H9 (cell line): Measurements from ENCODE around the gene SERPINE3. TPM values are rescaled to one million over a fixed set of nuclear protein-coding genes. Genes with fewer than 3 reads are reported as not detected.

ENCODE experiments used
- DNase-seq: peaks from one replicate; pipeline ENCODE4 v3.0.0-alpha.2; 2017
- H2AFZ ChIP-seq: one replicate; pipeline ENCODE4 v1.6.1; 2013; ENCODE audit warnings: mild to moderate bottlenecking, low read length, control low read depth, moderate library complexity
- H2AK5ac ChIP-seq: 2 replicates; pipeline ENCODE4 v1.6.1; 2013; ENCODE audit warnings: low read length, control low read depth, mixed read lengths; ENCODE audit not compliant: insufficient read length
- H2BK120ac ChIP-seq: one replicate; pipeline ENCODE4 v1.6.1; 2013; ENCODE audit warnings: low read depth, mild to moderate bottlenecking, low read length, control low read depth, inconsistent platforms; ENCODE audit not compliant: poor library complexity, severe bottlenecking
- H2BK12ac ChIP-seq: 2 replicates; pipeline ENCODE4 v1.6.1; 2013; ENCODE audit warnings: low read length, control low read depth, mixed read lengths, low read depth; ENCODE audit not compliant: insufficient read length
- H2BK15ac ChIP-seq: 2 replicates; pipeline ENCODE4 v1.6.1; 2013; ENCODE audit warnings: low read depth, low read length, control low read depth
- H2BK20ac ChIP-seq: one replicate; pipeline ENCODE4 v1.6.1; 2013; ENCODE audit warnings: low read depth, mild to moderate bottlenecking, low read length, control low read depth, inconsistent platforms; ENCODE audit not compliant: poor library complexity, severe bottlenecking
- H2BK5ac ChIP-seq: 2 replicates; pipeline ENCODE4 v1.6.1; 2013; ENCODE audit warnings: low read length, control low read depth, mixed read lengths; ENCODE audit not compliant: insufficient read length
- H3K14ac ChIP-seq: 2 replicates; pipeline ENCODE4 v1.6.1; 2013; ENCODE audit warnings: low read length, control low read depth; ENCODE audit not compliant: insufficient read depth
- H3K18ac ChIP-seq: 2 replicates; pipeline ENCODE4 v1.6.1; 2013; ENCODE audit warnings: low read depth, mild to moderate bottlenecking, mixed read lengths, low read length, control low read depth; ENCODE audit not compliant: insufficient read length
- H3K23ac ChIP-seq: 2 replicates; pipeline ENCODE4 v1.6.1; 2013; ENCODE audit warnings: low read length, control low read depth, mixed read lengths, low read depth; ENCODE audit not compliant: insufficient read length
- H3K23me2 ChIP-seq: 2 replicates; pipeline ENCODE4 v1.6.1; 2013; ENCODE audit warnings: low read depth, mild to moderate bottlenecking, mixed read lengths, low read length, control low read depth; ENCODE audit not compliant: insufficient read length, poor library complexity, severe bottlenecking
- H3K27ac ChIP-seq: 2 replicates; pipeline ENCODE4 v1.5.1; 2013; ENCODE audit warnings: low read length, control low read depth, mixed read lengths, low read depth; ENCODE audit not compliant: insufficient read length
- H3K27me3 ChIP-seq: 2 replicates; pipeline ENCODE4 v1.6.1; 2013; ENCODE audit warnings: low read length, control low read depth, inconsistent platforms; ENCODE audit not compliant: insufficient read depth
- H3K4ac ChIP-seq: 2 replicates; pipeline ENCODE4 v1.6.1; 2013; ENCODE audit warnings: low read depth, mild to moderate bottlenecking, control low read depth, inconsistent platforms, low read length, moderate library complexity
- H3K4me1 ChIP-seq: 2 replicates; pipeline ENCODE4 v1.6.1; 2013; ENCODE audit warnings: low read length, control low read depth, inconsistent platforms; ENCODE audit not compliant: insufficient read depth
- H3K4me2 ChIP-seq: 2 replicates; pipeline ENCODE4 v1.6.1; 2013; ENCODE audit warnings: low read length, control low read depth, mixed read lengths; ENCODE audit not compliant: insufficient read length, insufficient read depth
- H3K56ac ChIP-seq: 2 replicates; pipeline ENCODE4 v1.6.1; 2013; ENCODE audit warnings: low read depth, mild to moderate bottlenecking, mixed read lengths, low read length, control low read depth; ENCODE audit not compliant: insufficient read length
- H3K79me1 ChIP-seq: 2 replicates; pipeline ENCODE4 v1.6.1; 2013; ENCODE audit warnings: low read depth, mild to moderate bottlenecking, moderate library complexity, low read length, control low read depth, inconsistent platforms; ENCODE audit not compliant: insufficient read depth, poor library complexity, severe bottlenecking
- H3K79me2 ChIP-seq: 2 replicates; pipeline ENCODE4 v1.6.1; 2013; ENCODE audit warnings: low read length, control low read depth, inconsistent platforms; ENCODE audit not compliant: insufficient read depth
- H3K9ac ChIP-seq: 2 replicates; pipeline ENCODE4 v1.6.1; 2013; ENCODE audit warnings: low read length, control low read depth, mixed read lengths; ENCODE audit not compliant: insufficient read length; ENCODE audit errors: extremely low read depth
- H3K9me3 ChIP-seq: one replicate; pipeline ENCODE4 v1.6.1; 2013; ENCODE audit warnings: low read depth, low read length, inconsistent platforms; ENCODE audit not compliant: control insufficient read depth
- H3T11ph ChIP-seq: one replicate; pipeline ENCODE4 v1.6.1; 2013; ENCODE audit warnings: mild to moderate bottlenecking, low read length, control low read depth, inconsistent platforms
- H4K20me1 ChIP-seq: one replicate; pipeline ENCODE4 v1.6.1; 2013; ENCODE audit not compliant: control insufficient read depth, insufficient read length, insufficient read depth
- H4K5ac ChIP-seq: 2 replicates; pipeline ENCODE4 v1.6.1; 2013; ENCODE audit warnings: low read depth, mild to moderate bottlenecking, mixed read lengths, low read length, control low read depth; ENCODE audit not compliant: insufficient read length
- H4K8ac ChIP-seq: replicated peaks from 2 replicates; pipeline ENCODE4 v1.6.1; 2013; ENCODE audit warnings: low read length, control low read depth, mixed read lengths, low read depth; ENCODE audit not compliant: insufficient read length
- H4K91ac ChIP-seq: 2 replicates; pipeline ENCODE4 v1.6.1; 2013; ENCODE audit warnings: low read depth, mild to moderate bottlenecking, moderate library complexity, mixed read lengths, low read length, control low read depth; ENCODE audit not compliant: insufficient read length
- H3K27ac Mint-ChIP-seq, 3 experiments: 2 replicates in 2 of 3; 3 replicates in 1 of 3; pipeline ENCODE4 v1.8.0; 2020 to 2021; ENCODE audit warnings: mixed read lengths in 3 of 3, mild to moderate bottlenecking in 1 of 3, moderate library complexity in 1 of 3
- H3K27me3 Mint-ChIP-seq: 2 replicates; pipeline ENCODE4 v1.8.0; 2021; ENCODE audit warnings: low read depth, mild to moderate bottlenecking, moderate library complexity, mixed read lengths
- H3K36me3 Mint-ChIP-seq, 3 experiments: 2 replicates in 2 of 3; 3 replicates in 1 of 3; pipeline ENCODE4 v1.8.0; 2020 to 2021; ENCODE audit warnings: low read depth in 3 of 3, mixed read lengths in 3 of 3; ENCODE audit not compliant: insufficient read depth in 1 of 3
- H3K4me1 Mint-ChIP-seq, 2 experiments: 2 replicates each; pipeline ENCODE4 v1.8.0; 2020; ENCODE audit warnings: mixed read lengths in 2 of 2
- H3K4me3 Mint-ChIP-seq, 2 experiments: 2 replicates in 1 of 2; 3 replicates in 1 of 2; pipeline ENCODE4 v1.8.0; 2020 to 2021; ENCODE audit warnings: mild to moderate bottlenecking in 2 of 2, mixed read lengths in 2 of 2, moderate library complexity in 1 of 2
- H3K9me3 Mint-ChIP-seq, 2 experiments: 2 replicates in 1 of 2; 3 replicates in 1 of 2; pipeline ENCODE4 v1.8.0; 2020; ENCODE audit warnings: mild to moderate bottlenecking in 2 of 2, mixed read lengths in 2 of 2, moderate library complexity in 1 of 2
- WGBS: extraction: QIAGEN DNeasy Blood & Tissue Kit; methylation state at CpG from one replicate; pipeline ENCODE4 v1.1.7; 2013; ENCODE audit warnings: missing lambda C conversion rate, low lambda C conversion rate, mixed read lengths; ENCODE audit not compliant: insufficient read length; ENCODE audit errors: extremely low coverage; 5-methylcytosine and 5-hydroxymethylcytosine counted together
- long read RNA-seq: library from polyadenylated mRNA; unstranded; transcript quantifications from one replicate; pipeline ENCODE4 v2.0.0, GENCODE V29; 2020
- total RNA-seq: library from RNA; stranded (reverse); gene quantifications from 2 replicates; pipeline ENCODE4 v1.2.1, GENCODE V29; 2021
- TF ChIP-seq, protein P1 (sequence below): fragments of 200-600 bp; sonication (generic); conservative IDR thresholded peaks from 3 replicates; pipeline ENCODE4 v1.8.0; 2021; ENCODE audit warnings: antibody characterized with exemption, mild to moderate bottlenecking

SERPINE3 gene
- total RNA-seq = 0.18 TPM in 1 of 2 replicates, not detected in the other
- long read RNA-seq, partial matches to known transcripts = 0 of 3 reads
- long read RNA-seq, other reads (novel, unspliced or antisense) = 3 of 3 reads

DNA sequence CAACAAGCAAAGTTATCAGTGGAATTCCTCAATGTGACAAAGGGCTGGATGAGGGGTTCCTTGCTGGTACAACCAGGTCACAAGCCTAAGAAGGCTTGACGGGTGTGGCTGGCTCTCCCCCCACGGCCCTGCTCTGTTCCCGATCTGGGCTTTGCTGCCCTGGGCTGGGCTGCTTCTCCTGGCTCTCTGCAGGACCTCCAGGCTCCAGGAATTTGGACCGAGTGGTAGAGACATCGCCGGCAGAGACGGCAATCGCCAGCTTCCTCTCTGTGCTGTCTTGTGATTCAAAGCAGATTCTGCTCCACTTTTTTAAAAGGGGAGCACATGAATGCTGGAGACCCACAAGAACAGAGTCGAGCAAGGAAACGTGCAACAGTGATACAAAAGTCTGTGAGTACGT is at the start of gene SERPINE3:
SERPINE3 (plus strand) TSS at position 338 of the 400 bp plus-strand sequence. CDS start 1,401 bp downstream, outside the sequence.
- H2BK12ac ChIP-seq = no peak within 1 kb of the TSS
- H3K56ac ChIP-seq = no peak within 1 kb of the TSS
- H3K4ac ChIP-seq = no peak within 1 kb of the TSS
- no peak within 1 kb of the TSS for H4K5ac ChIP-seq
- no peak for DNase-seq
- H2BK120ac ChIP-seq = no peak within 1 kb of the TSS
- no peak within 1 kb of the TSS for H3K27ac Mint-ChIP-seq
- no peaks in the 10 kb centered on the region; the same call in 1 of the 2 replicates for H3K4me1 ChIP-seq
- H3K36me3 Mint-ChIP-seq = no peaks in the 10 kb centered on the region
- H3K18ac ChIP-seq = no peak within 1 kb of the TSS
- no peaks in the 10 kb centered on the region; the same call in none of the 2 replicates for H3K27me3 Mint-ChIP-seq
- TF ChIP-seq, protein P1, sequence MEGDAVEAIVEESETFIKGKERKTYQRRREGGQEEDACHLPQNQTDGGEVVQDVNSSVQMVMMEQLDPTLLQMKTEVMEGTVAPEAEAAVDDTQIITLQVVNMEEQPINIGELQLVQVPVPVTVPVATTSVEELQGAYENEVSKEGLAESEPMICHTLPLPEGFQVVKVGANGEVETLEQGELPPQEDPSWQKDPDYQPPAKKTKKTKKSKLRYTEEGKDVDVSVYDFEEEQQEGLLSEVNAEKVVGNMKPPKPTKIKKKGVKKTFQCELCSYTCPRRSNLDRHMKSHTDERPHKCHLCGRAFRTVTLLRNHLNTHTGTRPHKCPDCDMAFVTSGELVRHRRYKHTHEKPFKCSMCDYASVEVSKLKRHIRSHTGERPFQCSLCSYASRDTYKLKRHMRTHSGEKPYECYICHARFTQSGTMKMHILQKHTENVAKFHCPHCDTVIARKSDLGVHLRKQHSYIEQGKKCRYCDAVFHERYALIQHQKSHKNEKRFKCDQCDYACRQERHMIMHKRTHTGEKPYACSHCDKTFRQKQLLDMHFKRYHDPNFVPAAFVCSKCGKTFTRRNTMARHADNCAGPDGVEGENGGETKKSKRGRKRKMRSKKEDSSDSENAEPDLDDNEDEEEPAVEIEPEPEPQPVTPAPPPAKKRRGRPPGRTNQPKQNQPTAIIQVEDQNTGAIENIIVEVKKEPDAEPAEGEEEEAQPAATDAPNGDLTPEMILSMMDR = no peak
- H3K9ac ChIP-seq = no peak within 1 kb of the TSS
- no peak within 1 kb of the TSS for H2AFZ ChIP-seq
- H2BK5ac ChIP-seq = no peak within 1 kb of the TSS
- H2AK5ac ChIP-seq = no peak within 1 kb of the TSS
- no peaks in the 10 kb centered on the region for H3K27me3 ChIP-seq
- no peaks in the 10 kb centered on the region for H3K79me2 ChIP-seq
- H3K79me1 ChIP-seq = no peaks in the 10 kb centered on the region
- no peak within 1 kb of the TSS for H2BK20ac ChIP-seq
- H3K9me3 ChIP-seq = no peaks in the 10 kb centered on the region
- H2BK15ac ChIP-seq = no peak within 1 kb of the TSS
- no peak within 1 kb of the TSS for H3K4me2 ChIP-seq
- no peak within 1 kb of the TSS for H3K27ac ChIP-seq
- no peak within 1 kb of the TSS for H4K8ac ChIP-seq
- no CpG with 5 or more reads among the region's 11 CpGs for WGBS
- no peak within 1 kb of the TSS for H4K91ac ChIP-seq
- no peaks in the 10 kb centered on the region for H3K23me2 ChIP-seq
- H3T11ph ChIP-seq = no peak within 1 kb of the TSS
- no peak within 1 kb of the TSS for H3K23ac ChIP-seq
- H3K9me3 Mint-ChIP-seq = no peaks in the 10 kb centered on the region
- peak within 1 kb of the TSS; percentile 58; the same call in 1 of the 2 replicates for H3K14ac ChIP-seq
- no peak within 1 kb of the TSS for H3K4me3 Mint-ChIP-seq
- peaks cover 20 to 32% of the 10 kb centered on the region in 2 experiments for H3K4me1 Mint-ChIP-seq
- H4K20me1 ChIP-seq = no peaks in the 10 kb centered on the region
